ENCODE results near the gene CHI3L1. TPM values are rescaled to one million over a fixed set of nuclear protein-coding genes. Genes with fewer than 3 reads are reported as not detected.
A peak's percentile ranks its signal among the peaks of the same experiment; 100 is the strongest.

CHI3L1 gene
- total RNA-seq, 1 donor from 2014 or later: not detected

DNA sequence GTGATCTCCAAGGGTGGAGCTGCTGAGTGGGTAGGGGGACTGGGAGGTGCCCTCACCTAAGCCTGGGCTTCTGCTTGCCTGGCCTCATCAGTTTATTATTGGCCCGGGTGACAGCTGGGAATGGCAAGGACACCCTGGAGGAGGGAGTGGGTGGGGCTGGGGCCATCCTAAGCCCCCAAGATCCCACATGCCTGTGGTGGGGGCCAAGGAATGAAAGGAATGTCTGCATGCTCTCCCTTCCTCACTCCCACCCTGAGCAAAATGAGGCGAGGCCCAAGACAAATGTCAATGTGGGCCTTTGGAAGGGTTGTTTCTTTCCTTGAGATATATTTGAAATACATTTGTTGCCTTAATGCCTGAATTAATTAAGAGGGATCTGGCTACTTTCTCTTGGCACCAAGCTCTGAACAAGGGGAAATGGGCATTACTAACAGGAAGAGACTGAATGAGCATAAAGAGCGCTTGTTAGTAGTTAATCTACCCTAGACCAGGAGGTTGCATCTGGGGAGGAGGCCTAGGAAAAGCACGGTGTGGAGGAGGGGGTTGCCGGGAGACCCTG is 19.7 kb upstream of the CHI3L1 start:
- Mint-ChIP-seq H3K4me1 (ENCODE audit: low read depth) (peaks cover 7% of the 10 kb centered on the region), H3K36me3 (ENCODE audit: low read depth) (peaks cover 1% of the 10 kb centered on the region), H3K27me3 (ENCODE audit: low read depth) (peaks cover 12% of the 10 kb centered on the region), H3K4me3 (ENCODE audit: unreplicated experiment) (no peak overlapping the region), H3K9me3 (ENCODE audit: low read depth) (peaks cover 3% of the 10 kb centered on the region), H3K27ac (ENCODE audit: unreplicated experiment) (no peak overlapping the region)
- TF ChIP-seq, protein P1, sequence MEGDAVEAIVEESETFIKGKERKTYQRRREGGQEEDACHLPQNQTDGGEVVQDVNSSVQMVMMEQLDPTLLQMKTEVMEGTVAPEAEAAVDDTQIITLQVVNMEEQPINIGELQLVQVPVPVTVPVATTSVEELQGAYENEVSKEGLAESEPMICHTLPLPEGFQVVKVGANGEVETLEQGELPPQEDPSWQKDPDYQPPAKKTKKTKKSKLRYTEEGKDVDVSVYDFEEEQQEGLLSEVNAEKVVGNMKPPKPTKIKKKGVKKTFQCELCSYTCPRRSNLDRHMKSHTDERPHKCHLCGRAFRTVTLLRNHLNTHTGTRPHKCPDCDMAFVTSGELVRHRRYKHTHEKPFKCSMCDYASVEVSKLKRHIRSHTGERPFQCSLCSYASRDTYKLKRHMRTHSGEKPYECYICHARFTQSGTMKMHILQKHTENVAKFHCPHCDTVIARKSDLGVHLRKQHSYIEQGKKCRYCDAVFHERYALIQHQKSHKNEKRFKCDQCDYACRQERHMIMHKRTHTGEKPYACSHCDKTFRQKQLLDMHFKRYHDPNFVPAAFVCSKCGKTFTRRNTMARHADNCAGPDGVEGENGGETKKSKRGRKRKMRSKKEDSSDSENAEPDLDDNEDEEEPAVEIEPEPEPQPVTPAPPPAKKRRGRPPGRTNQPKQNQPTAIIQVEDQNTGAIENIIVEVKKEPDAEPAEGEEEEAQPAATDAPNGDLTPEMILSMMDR (IDR thresholded peaks at IDR 0.05): no peak
- no peak for DNase-seq (ENCODE audit: low spot score)

DNA sequence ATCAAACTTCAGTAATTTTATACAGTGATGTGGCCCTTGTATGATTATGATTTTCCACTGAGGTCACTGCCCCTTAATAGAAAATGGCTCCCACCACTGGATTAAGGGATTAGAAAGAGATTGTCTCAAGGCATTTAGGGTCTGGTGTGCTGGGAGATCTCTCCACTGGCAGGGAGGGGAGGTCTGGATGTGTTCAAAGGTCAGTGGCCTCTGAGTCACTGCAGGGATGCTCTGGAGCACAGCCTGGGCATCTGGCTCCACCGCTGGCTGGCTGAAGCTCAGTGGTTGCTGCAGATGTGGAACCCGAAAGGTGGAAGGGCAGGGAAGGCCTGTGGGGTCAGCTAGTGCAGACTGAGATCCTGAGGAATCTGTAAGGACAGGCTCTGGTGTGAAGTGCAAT is 18.3 kb upstream of the CHI3L1 start:
- no peak for DNase-seq (ENCODE audit: low spot score)
- TF ChIP-seq, protein P1 (IDR thresholded peaks at IDR 0.05): no peak
- H3K27ac Mint-ChIP-seq (ENCODE audit: unreplicated experiment): no peak overlapping the region
- H3K4me1 Mint-ChIP-seq (ENCODE audit: low read depth): peaks cover 17% of the 10 kb centered on the region
- H3K36me3 Mint-ChIP-seq (ENCODE audit: low read depth): peaks cover 1% of the 10 kb centered on the region
- peaks cover 3% of the 10 kb centered on the region for H3K9me3 Mint-ChIP-seq (ENCODE audit: low read depth)
- H3K27me3 Mint-ChIP-seq (ENCODE audit: low read depth): peaks cover 15% of the 10 kb centered on the region
- H3K4me3 Mint-ChIP-seq (ENCODE audit: unreplicated experiment): no peak overlapping the region

DNA sequence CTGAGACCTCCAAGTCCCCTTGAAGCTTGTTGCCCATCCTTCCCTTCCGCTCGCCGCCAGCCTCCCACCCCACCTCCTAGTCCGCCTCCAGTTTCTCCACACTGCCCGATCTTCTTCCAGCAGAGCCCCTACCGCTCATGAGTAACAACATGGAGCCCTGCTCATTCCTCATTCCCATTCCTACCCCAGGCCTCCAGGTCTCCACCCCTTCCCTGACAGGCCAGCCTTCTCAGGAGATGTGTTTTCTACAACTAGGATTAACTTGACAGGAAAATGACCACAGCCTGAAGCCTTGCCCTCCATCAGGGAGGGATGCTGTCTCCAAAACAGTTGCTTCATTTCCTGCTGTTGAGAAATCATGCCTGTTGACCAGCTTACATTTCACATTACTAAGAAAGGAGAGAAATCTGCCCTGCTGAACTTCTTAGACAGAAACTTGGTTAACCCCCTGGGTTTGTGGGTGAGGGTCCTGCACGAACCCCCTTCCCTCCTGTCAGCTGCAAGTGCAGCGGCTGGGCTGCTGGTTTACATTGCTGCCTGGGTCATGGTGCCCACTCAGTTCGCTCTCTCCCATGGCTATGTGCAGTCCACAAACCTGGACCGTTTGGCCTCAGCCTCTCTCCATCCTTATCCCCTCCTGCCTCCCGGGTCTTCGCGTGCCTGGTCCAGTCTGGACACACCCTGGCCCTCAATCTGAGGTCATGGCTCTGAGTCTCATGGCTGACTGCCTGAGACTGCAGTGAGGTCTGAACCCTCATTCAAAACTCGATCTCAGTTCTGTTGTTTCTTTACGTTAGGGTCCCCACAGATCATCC is 16.1 kb upstream of the CHI3L1 start:
- Mint-ChIP-seq H3K4me3 (ENCODE audit: unreplicated experiment) (no peak overlapping the region), H3K4me1 (ENCODE audit: low read depth) (peaks cover 23% of the 10 kb centered on the region), H3K27ac (ENCODE audit: unreplicated experiment) (peak overlapping the region; percentile 17), H3K27me3 (ENCODE audit: low read depth) (peaks cover 15% of the 10 kb centered on the region), H3K36me3 (ENCODE audit: low read depth) (peaks cover 3% of the 10 kb centered on the region), H3K9me3 (ENCODE audit: low read depth) (no peaks in the 10 kb centered on the region)
- TF ChIP-seq, protein P1 (IDR thresholded peaks at IDR 0.05): no peak
- no peak for DNase-seq (ENCODE audit: low spot score)

DNA sequence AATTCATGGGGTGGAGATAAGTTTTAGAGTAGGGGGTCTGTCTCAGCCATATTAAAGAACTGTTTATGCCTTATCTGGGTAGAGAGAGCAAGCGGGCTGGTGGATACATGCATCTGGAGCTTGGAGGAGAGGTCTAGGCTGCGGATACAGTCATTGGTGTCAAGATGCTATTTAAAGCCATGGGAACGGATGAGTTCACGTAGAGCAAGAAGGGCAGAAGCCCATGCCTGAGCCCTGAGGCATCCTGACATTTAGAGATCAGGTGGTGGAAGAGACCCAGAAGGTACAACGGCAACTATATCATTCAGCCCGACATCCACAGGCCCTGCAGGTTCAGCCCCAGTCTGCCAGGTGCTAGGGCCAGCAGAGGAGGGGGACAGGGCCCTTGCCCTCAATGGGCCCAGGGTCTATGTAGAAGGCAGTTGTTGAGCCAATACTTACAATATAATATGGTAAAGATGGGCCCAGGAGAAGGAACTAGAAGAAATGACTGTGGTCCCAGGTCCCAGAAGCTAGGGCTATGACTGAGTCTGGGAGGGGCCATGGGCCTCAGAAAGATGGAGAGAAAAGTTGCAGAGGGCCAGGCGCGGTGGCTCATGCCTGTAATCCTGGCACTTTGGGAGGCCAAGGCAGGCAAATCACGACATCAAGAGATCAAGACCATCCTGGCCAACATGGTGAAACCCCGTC is 15.2 kb upstream of the CHI3L1 start:
- no peaks in the 10 kb centered on the region for H3K9me3 Mint-ChIP-seq (ENCODE audit: low read depth)
- TF ChIP-seq, protein P1 (IDR thresholded peaks at IDR 0.05): no peak
- DNase-seq (ENCODE audit: low spot score): no peak
- peaks cover 13% of the 10 kb centered on the region for H3K27me3 Mint-ChIP-seq (ENCODE audit: low read depth)
- H3K4me3 Mint-ChIP-seq (ENCODE audit: unreplicated experiment): no peak overlapping the region
- peaks cover 3% of the 10 kb centered on the region for H3K36me3 Mint-ChIP-seq (ENCODE audit: low read depth)
- H3K4me1 Mint-ChIP-seq (ENCODE audit: low read depth): peaks cover 28% of the 10 kb centered on the region
- H3K27ac Mint-ChIP-seq (ENCODE audit: unreplicated experiment): no peak overlapping the region

DNA sequence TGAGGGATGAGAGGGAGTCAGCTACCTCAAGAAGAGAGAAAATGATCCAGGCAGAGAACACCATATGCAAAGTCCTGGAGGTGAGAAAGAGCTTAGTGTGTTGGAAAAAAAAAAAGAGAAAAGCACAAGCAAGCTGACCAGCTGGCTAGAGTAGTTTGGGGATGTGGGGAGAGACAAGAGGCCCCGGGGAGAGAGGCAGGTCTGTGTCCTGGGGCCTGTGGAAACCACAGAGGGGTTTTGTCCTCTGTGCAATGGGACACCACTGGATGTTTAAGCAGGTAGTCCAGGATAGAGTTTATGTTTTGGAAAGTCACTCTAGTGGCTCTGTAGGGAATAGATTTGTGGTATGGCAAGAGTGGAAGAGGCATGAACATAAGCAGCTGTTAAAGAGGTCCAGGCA is 14.4 kb upstream of the CHI3L1 start:
- Mint-ChIP-seq H3K27me3 (ENCODE audit: low read depth) (peaks cover 13% of the 10 kb centered on the region), H3K9me3 (ENCODE audit: low read depth) (no peaks in the 10 kb centered on the region), H3K36me3 (ENCODE audit: low read depth) (peaks cover 3% of the 10 kb centered on the region), H3K27ac (ENCODE audit: unreplicated experiment) (no peak overlapping the region), H3K4me3 (ENCODE audit: unreplicated experiment) (no peak overlapping the region), H3K4me1 (ENCODE audit: low read depth) (peaks cover 26% of the 10 kb centered on the region)
- TF ChIP-seq, protein P1 (IDR thresholded peaks at IDR 0.05): no peak
- no peak for DNase-seq (ENCODE audit: low spot score)
